IgD-negative memory B cell (primary cell): ENCODE data around the gene RET. TPM values are rescaled to one million over a fixed set of nuclear protein-coding genes. Genes with fewer than 3 reads are reported as not detected.
"Not testable (repeated sequence)": the region's sequence is repeated elsewhere in the genome, so short reads cannot be mapped to it uniquely, and the experiment has no call there.

Experiments
- H3K27ac Mint-ChIP-seq, 3 donors: one replicate each; pipeline ENCODE4 v1.8.0; 2020 to 2022; ENCODE audit warnings: mild to moderate bottlenecking in 3 of 3, mixed read lengths in 3 of 3, moderate library complexity in 1 of 3
- H3K27me3 Mint-ChIP-seq: one replicate; pipeline ENCODE4 v1.8.0; 2021; ENCODE audit warnings: mixed read lengths
- H3K36me3 Mint-ChIP-seq: one replicate; pipeline ENCODE4 v1.8.0; 2020; ENCODE audit warnings: mild to moderate bottlenecking, mixed read lengths
- H3K4me1 Mint-ChIP-seq, 3 donors: one replicate each; pipeline ENCODE4 v1.8.0; 2020 to 2022; ENCODE audit warnings: mixed read lengths in 3 of 3, mild to moderate bottlenecking in 1 of 3
- H3K4me3 Mint-ChIP-seq, 4 donors: one replicate each; pipeline ENCODE4 v1.8.0; 2020 to 2022; ENCODE audit warnings: mild to moderate bottlenecking in 4 of 4, mixed read lengths in 4 of 4, moderate library complexity in 3 of 4
- H3K9me3 Mint-ChIP-seq, 3 donors: one replicate each; pipeline ENCODE4 v1.8.0; 2020 to 2021; ENCODE audit warnings: mixed read lengths in 3 of 3, mild to moderate bottlenecking in 1 of 3
- polyA plus RNA-seq: library from polyadenylated mRNA; unstranded; fragments of 300-500 nt; fragmentation: Illumina TruSeq; gene quantifications from one replicate; pipeline ENCODE4 v1.2.3, GENCODE V29; 2021

Gene RET
- polyA plus RNA-seq, 1 donor from 2014 or later: 0.05 TPM

- Mint-ChIP-seq H3K27ac (peak overlapping the region in 1 of 3 donors; percentile 59), H3K4me1 (peaks cover 52 to 58% (median 57%) of the 10 kb centered on the region in 3 donors), H3K36me3 (no peaks in the 10 kb centered on the region), H3K9me3 (peaks cover 0 to 2% (median 0%) of the 10 kb centered on the region in 3 donors), H3K4me3 (peak overlapping the region in 2 of 4 donors; percentile 3 to 65), H3K27me3 (no peaks in the 10 kb centered on the region)
These were observed 64.6 kb downstream of the RET start for GRCh38 chr10:43141421-43141820.

GRCh38 chr10:43145311-43145710 is 68.4 kb downstream of the RET start:
- Mint-ChIP-seq H3K36me3 (peaks cover 3% of the 10 kb centered on the region), H3K4me1 (peaks cover 56 to 64% (median 57%) of the 10 kb centered on the region in 3 donors), H3K4me3 (peak overlapping the region in 1 of 4 donors; percentile 6), H3K27ac (no peak overlapping the region), H3K9me3 (peaks cover 0 to 8% (median 3%) of the 10 kb centered on the region in 3 donors), H3K27me3 (no peaks in the 10 kb centered on the region)

- H3K9me3 Mint-ChIP-seq, H3K36me3 Mint-ChIP-seq, H3K27me3 Mint-ChIP-seq, H3K27ac Mint-ChIP-seq, H3K4me3 Mint-ChIP-seq: not testable (repeated sequence)
- peaks cover 53 to 65% (median 56%) of the 10 kb centered on the region in 3 donors for H3K4me1 Mint-ChIP-seq
These were observed 69.1 kb downstream of the RET start for GRCh38 chr10:43145936-43146335.

- peaks cover 3% of the 10 kb centered on the region for H3K36me3 Mint-ChIP-seq
- H3K9me3 Mint-ChIP-seq: peaks cover 0 to 8% (median 3%) of the 10 kb centered on the region in 3 donors
- peaks cover 31 to 58% (median 47%) of the 10 kb centered on the region in 3 donors for H3K4me1 Mint-ChIP-seq
- no peak overlapping the region for H3K27ac Mint-ChIP-seq
- H3K27me3 Mint-ChIP-seq: no peaks in the 10 kb centered on the region
- peak overlapping the region in 2 of 4 donors; percentile 52 to 56 for H3K4me3 Mint-ChIP-seq
These were observed 74.5 kb downstream of the RET start for GRCh38 chr10:43151371-43151770.

- peaks cover 23 to 55% (median 45%) of the 10 kb centered on the region in 3 donors for H3K4me1 Mint-ChIP-seq
These were observed 77.0 kb downstream of the RET start for GRCh38 chr10:43153901-43154300.

GRCh38 chr10:43155221-43155620 is 78.4 kb downstream of the RET start:
- Mint-ChIP-seq H3K9me3 (no peaks in the 10 kb centered on the region), H3K4me1 (peaks cover 24 to 54% (median 42%) of the 10 kb centered on the region in 3 donors), H3K36me3 (peaks cover 3% of the 10 kb centered on the region), H3K27ac (no peak overlapping the region), H3K4me3 (no peak overlapping the region), H3K27me3 (no peaks in the 10 kb centered on the region)

More at GRCh38 chr10:43153901-43154300, 77.0 kb downstream of the RET start:
- Mint-ChIP-seq H3K36me3 (peaks cover 3% of the 10 kb centered on the region), H3K27me3 (no peaks in the 10 kb centered on the region), H3K4me3 (no peak overlapping the region), H3K27ac (peak overlapping the region in 1 of 3 donors; percentile 9), H3K9me3 (no peaks in the 10 kb centered on the region)

- H3K9me3 Mint-ChIP-seq: no peaks in the 10 kb centered on the region
- H3K4me1 Mint-ChIP-seq: peaks cover 22 to 54% (median 40%) of the 10 kb centered on the region in 3 donors
- no peaks in the 10 kb centered on the region for H3K27me3 Mint-ChIP-seq
- peaks cover 4% of the 10 kb centered on the region for H3K36me3 Mint-ChIP-seq
- H3K27ac Mint-ChIP-seq: no peak overlapping the region
- no peak overlapping the region for H3K4me3 Mint-ChIP-seq
These were observed 78.9 kb downstream of the RET start for GRCh38 chr10:43155741-43156140.

- peaks cover 22 to 54% (median 36%) of the 10 kb centered on the region in 3 donors for H3K4me1 Mint-ChIP-seq
- no peak overlapping the region for H3K27ac Mint-ChIP-seq
- no peaks in the 10 kb centered on the region for H3K9me3 Mint-ChIP-seq
- no peaks in the 10 kb centered on the region for H3K27me3 Mint-ChIP-seq
- peak overlapping the region in 1 of 4 donors; percentile 17 for H3K4me3 Mint-ChIP-seq
- peaks cover 8% of the 10 kb centered on the region for H3K36me3 Mint-ChIP-seq
These were observed 79.9 kb downstream of the RET start for GRCh38 chr10:43156590-43157341.

GRCh38 chr10:43158636-43159035 is 81.8 kb downstream of the RET start:
- no peak overlapping the region for H3K4me3 Mint-ChIP-seq
- H3K27ac Mint-ChIP-seq: no peak overlapping the region
- H3K27me3 Mint-ChIP-seq: no peaks in the 10 kb centered on the region
- peaks cover 13% of the 10 kb centered on the region for H3K36me3 Mint-ChIP-seq
- H3K9me3 Mint-ChIP-seq: no peaks in the 10 kb centered on the region
- H3K4me1 Mint-ChIP-seq: peaks cover 19 to 49% (median 34%) of the 10 kb centered on the region in 3 donors

GRCh38 chr10:43160046-43160920 is 83.4 kb downstream of the RET start:
- Mint-ChIP-seq H3K27ac (no peak overlapping the region), H3K36me3 (peaks cover 22% of the 10 kb centered on the region), H3K4me3 (peak overlapping the region in 2 of 4 donors; percentile 51 to 56), H3K4me1 (peaks cover 18 to 42% (median 27%) of the 10 kb centered on the region in 3 donors), H3K9me3 (no peaks in the 10 kb centered on the region), H3K27me3 (no peaks in the 10 kb centered on the region)

GRCh38 chr10:43160921-43161255 is 84.0 kb downstream of the RET start:
- Mint-ChIP-seq H3K4me3 (peak overlapping the region in 2 of 4 donors; percentile 51 to 56), H3K4me1 (peaks cover 14 to 36% (median 21%) of the 10 kb centered on the region in 3 donors), H3K9me3 (no peaks in the 10 kb centered on the region), H3K36me3 (peaks cover 23% of the 10 kb centered on the region), H3K27me3 (no peaks in the 10 kb centered on the region), H3K27ac (peak overlapping the region in 1 of 3 donors; percentile 33)

GRCh38 chr10:43162604-43163003 is 85.7 kb downstream of the RET start:
- no peaks in the 10 kb centered on the region for H3K9me3 Mint-ChIP-seq
- peaks cover 20% of the 10 kb centered on the region for H3K36me3 Mint-ChIP-seq
- no peaks in the 10 kb centered on the region for H3K27me3 Mint-ChIP-seq
- H3K4me1 Mint-ChIP-seq: peaks cover 7 to 29% (median 7%) of the 10 kb centered on the region in 3 donors
- H3K4me3 Mint-ChIP-seq: no peak overlapping the region
- peak overlapping the region in 1 of 3 donors; percentile 41 for H3K27ac Mint-ChIP-seq

GRCh38 chr10:43166207-43166879 is 89.5 kb downstream of the RET start:
- Mint-ChIP-seq H3K9me3 (no peaks in the 10 kb centered on the region), H3K27me3 (no peaks in the 10 kb centered on the region), H3K4me3 (no peak overlapping the region), H3K36me3 (peaks cover 18% of the 10 kb centered on the region), H3K4me1 (peaks cover 0 to 10% (median 0%) of the 10 kb centered on the region in 3 donors), H3K27ac (no peak overlapping the region)

GRCh38 chr10:43166880-43167497 is 90.1 kb downstream of the RET start:
- H3K4me3 Mint-ChIP-seq: peak overlapping the region in 1 of 4 donors; percentile 45
- H3K27ac Mint-ChIP-seq: no peak overlapping the region
- H3K27me3 Mint-ChIP-seq: no peaks in the 10 kb centered on the region
- no peaks in the 10 kb centered on the region for H3K9me3 Mint-ChIP-seq
- peaks cover 18% of the 10 kb centered on the region for H3K36me3 Mint-ChIP-seq
- peaks cover 0 to 4% (median 0%) of the 10 kb centered on the region in 3 donors for H3K4me1 Mint-ChIP-seq
